Renal cortex interstitium (tissue), 11 donors: ENCODE data around the gene VIPR2. TPM values are rescaled to one million over a fixed set of nuclear protein-coding genes. Genes with fewer than 3 reads are reported as not detected.
A peak's percentile ranks its signal among the peaks of the same experiment; 100 is the strongest.
"Not testable (repeated sequence)": the region's sequence is repeated elsewhere in the genome, so short reads cannot be mapped to it uniquely, and the experiment has no call there.

Source experiments
- DNase-seq, 11 donors: peaks; one replicate each; pipeline ENCODE4 v3.0.0-alpha.2; 2013; ENCODE audit warnings: low read depth in 9 of 11, low spot score in 4 of 11; ENCODE audit errors: extremely low read depth in 1 of 11
- polyA plus RNA-seq, 3 donors: library from polyadenylated mRNA; unstranded; fragments of 120-200 nt; gene quantifications; one replicate each; pipeline ENCODE4 v1.2.1, GENCODE V29; 2013; ENCODE audit not compliant: insufficient read length in 3 of 3

Gene VIPR2
- polyA plus RNA-seq, 3 donors = 2.3 to 3.5 (median 3.0) TPM

- not testable (repeated sequence) for DNase-seq
Observed at GRCh38 chr7:159162050-159162626, 17.5 kb upstream of the VIPR2 start.

- no peak for DNase-seq
Observed at GRCh38 chr7:159160450-159160849, 15.8 kb upstream of the VIPR2 start.

- DNase-seq = no peak
Observed at GRCh38 chr7:159159731-159160130, 15.1 kb upstream of the VIPR2 start.

GRCh38 chr7:159158888-159159405, 14.3 kb upstream of the VIPR2 start:
- no peak for DNase-seq

GRCh38 chr7:159158125-159158887, 13.6 kb upstream of the VIPR2 start:
- no peak for DNase-seq

- no peak for DNase-seq
Observed at GRCh38 chr7:159157714-159158113, 13.0 kb upstream of the VIPR2 start.

GRCh38 chr7:159156436-159157245, 12.0 kb upstream of the VIPR2 start:
- no peak for DNase-seq

- DNase-seq = no peak
Observed at GRCh38 chr7:159155410-159155809, 10.7 kb upstream of the VIPR2 start.

GRCh38 chr7:159154243-159154642, 9.6 kb upstream of the VIPR2 start:
- DNase-seq = no peak

GRCh38 chr7:159153511-159153910, 8.8 kb upstream of the VIPR2 start:
- no peak for DNase-seq

- no peak for DNase-seq
Observed at GRCh38 chr7:159152816-159153215, 8.1 kb upstream of the VIPR2 start.

- DNase-seq = no peak
Observed at GRCh38 chr7:159151231-159151630, 6.6 kb upstream of the VIPR2 start.

- DNase-seq = no peak
Observed at GRCh38 chr7:159149488-159149887, 4.8 kb upstream of the VIPR2 start.

GRCh38 chr7:159148430-159149395, 4.0 kb upstream of the VIPR2 start:
- DNase-seq = no peak

GRCh38 chr7:159147687-159148086, 3.0 kb upstream of the VIPR2 start:
- DNase-seq = peak in 1 of 11 donors; percentile 15

GRCh38 chr7:159147246-159147645, 2.6 kb upstream of the VIPR2 start:
- no peak for DNase-seq

- DNase-seq = no peak
Observed at GRCh38 chr7:159146084-159146858, 1.6 kb upstream of the VIPR2 start.

GRCh38 chr7:159145490-159145855, 806 bp upstream of the VIPR2 start:
- DNase-seq = no peak
